Choroid plexus epithelial cell (primary cell): Measurements from ENCODE around the gene PTPRT.

ENCODE experiments used
- DNase-seq: peaks from one replicate; pipeline ENCODE4 v3.0.0-alpha.2; 2010; ENCODE audit warnings: low read depth
- H3K4me3 ChIP-seq: 2 replicates; pipeline ENCODE4 v1.5.1; 2011; ENCODE audit warnings: low read depth, mild to moderate bottlenecking, control low read depth, low read length, moderate library complexity
- TF ChIP-seq, protein P1 (sequence below): conservative IDR thresholded peaks from 2 replicates; pipeline ENCODE4 v1.5.1; 2011; ENCODE audit warnings: low read depth, mild to moderate bottlenecking, control low read depth, inconsistent platforms, low read length, moderate library complexity

The PTPRT gene

DNA sequence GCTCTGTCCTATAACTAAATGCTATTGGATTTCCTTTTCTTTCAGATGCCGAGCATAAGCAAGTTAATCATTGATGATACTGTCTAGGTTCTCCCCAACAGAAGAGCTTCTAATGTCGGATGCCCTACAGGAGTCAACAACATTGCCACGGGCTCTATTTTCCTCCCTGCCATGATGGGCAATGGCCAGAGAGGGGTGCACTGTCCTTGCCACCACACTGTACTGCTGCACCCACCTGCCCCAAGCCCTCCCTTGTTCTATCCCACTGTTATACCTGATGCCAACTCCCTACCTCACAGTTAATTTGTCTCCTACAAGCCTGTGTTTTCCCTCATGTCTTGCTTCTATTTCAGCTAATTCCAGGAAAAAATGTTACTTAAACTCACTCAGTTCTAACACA, 797.9 kb downstream of the PTPRT start:
- DNase-seq, result no peak
- no peak overlapping the region for H3K4me3 ChIP-seq
- TF ChIP-seq, protein P1, sequence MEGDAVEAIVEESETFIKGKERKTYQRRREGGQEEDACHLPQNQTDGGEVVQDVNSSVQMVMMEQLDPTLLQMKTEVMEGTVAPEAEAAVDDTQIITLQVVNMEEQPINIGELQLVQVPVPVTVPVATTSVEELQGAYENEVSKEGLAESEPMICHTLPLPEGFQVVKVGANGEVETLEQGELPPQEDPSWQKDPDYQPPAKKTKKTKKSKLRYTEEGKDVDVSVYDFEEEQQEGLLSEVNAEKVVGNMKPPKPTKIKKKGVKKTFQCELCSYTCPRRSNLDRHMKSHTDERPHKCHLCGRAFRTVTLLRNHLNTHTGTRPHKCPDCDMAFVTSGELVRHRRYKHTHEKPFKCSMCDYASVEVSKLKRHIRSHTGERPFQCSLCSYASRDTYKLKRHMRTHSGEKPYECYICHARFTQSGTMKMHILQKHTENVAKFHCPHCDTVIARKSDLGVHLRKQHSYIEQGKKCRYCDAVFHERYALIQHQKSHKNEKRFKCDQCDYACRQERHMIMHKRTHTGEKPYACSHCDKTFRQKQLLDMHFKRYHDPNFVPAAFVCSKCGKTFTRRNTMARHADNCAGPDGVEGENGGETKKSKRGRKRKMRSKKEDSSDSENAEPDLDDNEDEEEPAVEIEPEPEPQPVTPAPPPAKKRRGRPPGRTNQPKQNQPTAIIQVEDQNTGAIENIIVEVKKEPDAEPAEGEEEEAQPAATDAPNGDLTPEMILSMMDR, result no peak

DNA sequence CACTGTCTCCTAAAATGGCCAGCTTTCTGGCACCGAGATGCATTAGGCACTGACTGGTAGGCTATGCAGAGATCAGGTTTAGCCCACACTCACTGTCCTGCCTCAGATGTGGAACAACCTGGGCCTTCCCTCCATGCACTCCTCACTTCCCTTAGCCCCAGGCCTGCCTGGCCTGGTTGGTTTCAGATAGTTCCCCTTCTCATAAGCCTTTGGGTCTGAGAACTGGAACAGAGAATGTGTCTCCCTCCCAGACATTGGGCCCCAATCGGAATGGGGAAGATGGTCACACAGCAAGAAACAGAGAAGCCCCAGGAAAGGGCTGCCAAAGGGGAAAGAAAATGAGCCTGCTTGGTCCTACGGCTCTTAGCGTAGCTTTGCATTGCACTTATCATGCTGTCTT, 809.4 kb downstream of the PTPRT start:
- no peak for DNase-seq
- TF ChIP-seq, protein P1, result no peak
- no peak overlapping the region for H3K4me3 ChIP-seq

DNA sequence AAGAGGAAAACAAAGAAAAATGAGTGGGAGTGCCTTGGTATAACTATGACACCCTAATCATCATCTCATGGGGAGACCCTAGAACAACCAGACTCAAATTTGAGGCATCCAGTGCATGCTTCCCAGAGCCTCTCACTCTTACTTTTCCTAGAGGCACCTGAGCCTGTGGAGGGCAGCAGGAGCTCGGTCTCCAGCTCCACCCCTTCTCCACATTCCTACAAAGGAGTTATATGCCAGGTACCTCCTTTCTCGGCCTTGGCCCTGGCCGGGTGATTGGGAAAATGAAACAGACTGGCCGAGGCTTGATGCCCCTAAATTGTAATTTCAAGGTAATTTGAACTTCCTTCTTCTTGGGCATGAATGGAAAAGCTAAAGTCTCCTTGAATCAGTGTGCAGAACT, 810.3 kb downstream of the PTPRT start:
- TF ChIP-seq, protein P1, result no peak
- no peak for DNase-seq
- no peak overlapping the region for H3K4me3 ChIP-seq

DNA sequence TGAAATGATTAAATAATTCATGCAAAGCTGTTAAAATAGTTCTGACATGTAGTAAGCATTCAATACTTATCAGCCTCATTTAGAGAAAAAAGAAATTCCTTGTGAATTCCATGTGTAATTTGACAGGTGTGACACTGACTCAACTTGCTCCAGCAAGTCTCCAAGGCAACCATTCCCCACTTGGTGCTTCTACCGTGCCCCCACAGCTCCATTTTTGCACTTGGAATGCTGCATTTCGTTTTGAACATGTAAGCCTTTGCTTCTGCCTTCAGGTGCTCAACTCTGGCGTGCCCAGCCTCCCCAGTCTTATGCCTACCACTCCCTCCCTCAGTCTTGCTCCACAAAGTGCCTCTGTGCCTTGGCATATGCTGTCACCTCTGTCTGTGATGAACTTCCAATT, 810.9 kb downstream of the PTPRT start:
- TF ChIP-seq, protein P1, result no peak
- no peak for DNase-seq
- no peak overlapping the region for H3K4me3 ChIP-seq

DNA sequence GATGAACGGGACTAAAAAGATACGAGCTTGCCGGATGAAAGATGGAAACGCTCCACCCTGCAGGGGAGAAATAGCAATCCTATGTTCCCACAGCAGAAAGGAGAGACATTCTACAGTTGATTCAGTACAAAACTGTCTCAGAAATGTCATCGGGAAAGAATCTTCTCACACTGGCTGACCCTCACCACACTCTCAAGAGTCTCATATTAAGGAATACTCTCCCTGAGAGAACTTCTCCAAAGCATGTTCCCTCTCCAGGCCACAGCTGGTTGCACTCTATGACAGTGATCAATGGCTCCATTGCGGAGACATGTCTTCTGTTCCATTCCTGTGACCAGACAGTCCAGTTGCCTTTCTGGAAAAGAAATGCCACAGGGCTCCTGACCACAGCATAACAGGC, 813.6 kb downstream of the PTPRT start:
- no peak for DNase-seq
- TF ChIP-seq, protein P1, result no peak
- no peak overlapping the region for H3K4me3 ChIP-seq

DNA sequence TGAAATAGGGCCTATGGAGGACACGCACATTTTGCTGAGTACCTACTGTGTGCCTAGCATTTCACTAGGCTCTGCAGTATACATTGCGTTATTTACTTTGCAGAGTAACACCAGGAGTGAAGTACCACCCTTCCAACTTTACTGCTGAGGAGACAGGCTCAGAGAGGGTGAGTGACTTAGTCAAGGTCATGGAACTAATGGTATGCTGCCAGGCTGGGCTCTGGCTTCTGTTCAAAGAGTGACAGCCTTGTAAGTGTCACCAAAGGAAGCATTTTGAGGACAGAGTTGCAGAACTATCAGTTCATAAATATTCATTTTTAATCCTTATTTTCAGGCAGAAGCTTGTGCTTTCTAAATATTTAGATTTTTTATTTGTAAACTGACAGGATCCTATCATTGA, 816.7 kb downstream of the PTPRT start:
- DNase-seq, result no peak
- TF ChIP-seq, protein P1, result no peak

DNA sequence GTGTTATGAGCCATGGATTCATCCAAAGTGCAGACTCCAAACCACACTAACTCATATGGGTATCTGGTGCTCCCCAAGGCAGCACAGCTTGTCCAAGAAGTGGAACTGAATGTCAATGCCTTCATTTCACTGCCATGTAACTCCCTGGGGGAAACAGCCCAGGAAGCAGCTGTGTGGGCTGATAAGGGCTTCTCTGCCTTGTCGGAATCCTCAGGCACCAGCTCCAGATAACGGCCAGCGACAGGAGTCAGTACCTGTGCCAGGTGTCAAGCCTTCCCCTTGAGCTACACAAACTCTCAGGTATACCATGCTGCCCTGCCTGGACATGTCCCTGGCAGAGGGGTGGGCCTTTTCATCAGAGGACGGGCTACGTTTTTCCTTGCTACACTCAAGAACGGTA, 819.6 kb downstream of the PTPRT start:
- no peak overlapping the region for H3K4me3 ChIP-seq
- DNase-seq, result no peak
- TF ChIP-seq, protein P1, result no peak

More for the DNA sequence above, 816.7 kb downstream of the PTPRT start:
- H3K4me3 ChIP-seq, result no peak overlapping the region
